ENCODE measurements around the gene REM2.

REM2 gene, protein sequence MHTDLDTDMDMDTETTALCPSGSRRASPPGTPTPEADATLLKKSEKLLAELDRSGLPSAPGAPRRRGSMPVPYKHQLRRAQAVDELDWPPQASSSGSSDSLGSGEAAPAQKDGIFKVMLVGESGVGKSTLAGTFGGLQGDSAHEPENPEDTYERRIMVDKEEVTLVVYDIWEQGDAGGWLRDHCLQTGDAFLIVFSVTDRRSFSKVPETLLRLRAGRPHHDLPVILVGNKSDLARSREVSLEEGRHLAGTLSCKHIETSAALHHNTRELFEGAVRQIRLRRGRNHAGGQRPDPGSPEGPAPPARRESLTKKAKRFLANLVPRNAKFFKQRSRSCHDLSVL
- total RNA-seq, result 0.26 to 4.7 reads per million in 2 experiments

DNA sequence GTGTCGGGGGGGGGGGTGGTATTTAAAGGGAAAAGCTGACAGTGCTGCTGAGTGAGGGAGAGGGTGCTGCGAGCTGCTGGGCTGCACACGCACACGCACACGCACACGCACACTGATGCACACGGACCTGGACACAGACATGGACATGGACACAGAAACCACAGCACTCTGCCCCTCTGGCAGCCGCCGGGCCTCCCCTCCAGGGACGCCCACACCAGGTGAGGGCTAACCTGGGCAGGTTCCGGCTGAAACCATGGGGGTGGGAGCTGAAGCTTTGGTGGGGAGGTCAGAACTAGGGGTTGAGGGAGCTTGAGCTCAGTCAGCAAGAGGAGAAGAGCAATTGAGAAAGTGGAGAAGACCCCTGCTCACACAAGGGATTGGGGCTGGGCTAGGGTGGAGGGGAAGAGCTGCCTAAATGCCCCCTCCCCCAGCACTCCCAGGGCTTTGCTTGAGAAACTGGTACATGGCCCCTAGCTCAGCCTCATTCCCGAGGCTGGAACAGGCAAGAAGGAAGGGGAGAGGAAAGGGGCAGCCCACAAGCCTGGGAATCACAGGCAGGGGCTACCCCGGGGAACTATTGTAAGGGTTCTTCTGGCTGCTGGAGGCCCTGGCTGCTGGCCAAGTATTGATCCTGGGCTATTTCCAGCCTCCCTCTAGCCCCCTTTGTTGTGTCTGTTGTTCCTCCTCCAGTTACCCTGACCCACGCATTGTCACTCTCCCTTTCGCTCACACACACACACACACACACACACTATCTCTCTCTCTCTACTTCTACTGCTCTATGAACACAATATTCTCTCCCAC lies at the start of gene REM2:
TSS of gene REM2 (plus strand) at position 50 of the 804 bp plus-strand sequence. CDS start at position 116, 66 bp downstream.
- DNase-seq (ENCODE audit: low read depth), result no peak

GRCh38 chr14:22835505-22835904 lies 47.5 kb upstream of the REM2 start:
- no peak for DNase-seq (ENCODE audit: low read depth)

- DNase-seq (ENCODE audit: low read depth), result no peak
Measured at GRCh38 chr14:22836301-22837113, 46.5 kb upstream of the REM2 start, which contains the start of gene MMP14. Gene MMP14 (plus strand): TSS chr14:22836585. CDS start chr14:22836818, 233 bp downstream.

- DNase-seq (ENCODE audit: low read depth), result no peak
Measured at GRCh38 chr14:22837114-22837749, 45.8 kb upstream of the REM2 start.

DNA sequence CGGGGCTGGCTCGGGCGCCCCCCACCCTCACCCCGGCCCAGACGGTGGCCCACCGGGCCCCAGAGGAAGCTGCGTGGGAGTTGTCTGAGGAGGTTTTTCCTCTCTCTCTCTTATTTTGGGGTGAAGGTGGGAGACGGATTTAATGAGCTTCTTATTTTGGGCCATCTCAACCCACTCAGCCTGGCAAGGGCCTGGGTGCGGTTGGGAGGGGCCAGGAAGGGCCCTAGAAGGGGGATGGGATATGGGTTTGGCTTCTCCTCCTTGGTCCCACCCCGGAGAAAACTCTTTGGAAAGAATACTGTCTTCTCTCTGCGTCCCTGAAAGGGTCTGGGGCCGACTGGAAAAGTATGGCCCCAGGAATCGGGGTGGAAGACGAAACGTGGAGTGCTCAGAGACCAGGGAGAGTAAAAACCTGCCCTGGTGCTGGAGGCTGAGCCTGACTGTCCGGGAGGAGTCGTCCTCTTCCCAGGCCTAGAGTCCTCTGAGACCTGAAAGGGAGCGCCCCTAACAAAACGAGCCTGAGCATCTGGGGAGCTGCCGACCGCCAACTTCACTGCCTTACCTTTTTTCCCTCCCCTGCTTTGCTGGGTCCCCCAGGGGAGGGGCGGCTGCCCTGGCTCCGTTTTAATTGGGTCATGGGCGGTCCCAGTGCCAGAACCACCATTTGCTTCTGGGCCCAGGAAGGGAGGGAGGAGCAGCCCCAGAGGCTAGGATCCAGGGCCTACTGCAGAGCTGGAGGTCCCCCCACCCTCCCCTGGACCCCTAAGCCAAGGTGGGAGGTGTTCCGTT lies 45.1 kb upstream of the REM2 start:
- DNase-seq (ENCODE audit: low read depth), result no peak

DNA sequence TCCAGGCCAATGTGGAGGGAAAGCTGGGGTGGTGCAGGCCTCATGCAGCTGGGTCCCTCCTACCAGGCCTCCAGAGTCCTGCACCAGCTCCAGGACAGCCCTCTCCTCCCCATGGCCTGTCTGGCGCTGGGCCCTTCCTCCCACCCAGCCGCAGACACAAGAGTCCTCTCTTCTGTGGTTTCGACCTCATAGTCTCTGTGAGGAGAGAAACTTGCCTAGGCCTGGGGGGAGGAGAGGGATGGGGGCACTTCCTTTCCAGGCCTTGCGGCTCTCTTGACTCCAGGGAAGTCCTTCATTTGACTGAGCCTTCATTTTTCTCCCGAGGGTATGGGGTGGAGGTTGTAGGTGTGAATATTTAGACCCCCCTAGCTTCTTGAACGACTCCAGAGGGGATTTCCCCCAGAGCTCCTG lies 44.4 kb upstream of the REM2 start:
- DNase-seq (ENCODE audit: low read depth), result no peak

GRCh38 chr14:22839159-22839779 lies 43.8 kb upstream of the REM2 start:
- DNase-seq (ENCODE audit: low read depth), result no peak

GRCh38 chr14:22841311-22841710 lies 41.7 kb upstream of the REM2 start:
- DNase-seq (ENCODE audit: low read depth), result no peak

DNA sequence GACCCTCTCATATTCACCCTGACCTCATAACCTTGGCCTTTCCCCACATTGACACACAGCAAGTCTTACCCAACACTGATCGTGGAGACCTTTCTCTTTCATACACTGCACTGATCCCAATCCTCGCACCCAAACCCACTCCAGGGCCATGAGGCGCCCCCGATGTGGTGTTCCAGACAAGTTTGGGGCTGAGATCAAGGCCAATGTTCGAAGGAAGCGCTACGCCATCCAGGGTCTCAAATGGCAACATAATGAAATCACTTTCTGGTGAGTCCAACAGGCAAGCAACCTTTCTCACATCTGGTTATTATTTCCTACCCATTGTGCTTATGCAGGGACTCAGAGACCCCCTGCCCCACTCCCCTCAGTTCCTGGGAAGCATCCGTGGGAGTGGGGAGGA lies 41.3 kb upstream of the REM2 start:
- DNase-seq (ENCODE audit: low read depth), result no peak

DNA sequence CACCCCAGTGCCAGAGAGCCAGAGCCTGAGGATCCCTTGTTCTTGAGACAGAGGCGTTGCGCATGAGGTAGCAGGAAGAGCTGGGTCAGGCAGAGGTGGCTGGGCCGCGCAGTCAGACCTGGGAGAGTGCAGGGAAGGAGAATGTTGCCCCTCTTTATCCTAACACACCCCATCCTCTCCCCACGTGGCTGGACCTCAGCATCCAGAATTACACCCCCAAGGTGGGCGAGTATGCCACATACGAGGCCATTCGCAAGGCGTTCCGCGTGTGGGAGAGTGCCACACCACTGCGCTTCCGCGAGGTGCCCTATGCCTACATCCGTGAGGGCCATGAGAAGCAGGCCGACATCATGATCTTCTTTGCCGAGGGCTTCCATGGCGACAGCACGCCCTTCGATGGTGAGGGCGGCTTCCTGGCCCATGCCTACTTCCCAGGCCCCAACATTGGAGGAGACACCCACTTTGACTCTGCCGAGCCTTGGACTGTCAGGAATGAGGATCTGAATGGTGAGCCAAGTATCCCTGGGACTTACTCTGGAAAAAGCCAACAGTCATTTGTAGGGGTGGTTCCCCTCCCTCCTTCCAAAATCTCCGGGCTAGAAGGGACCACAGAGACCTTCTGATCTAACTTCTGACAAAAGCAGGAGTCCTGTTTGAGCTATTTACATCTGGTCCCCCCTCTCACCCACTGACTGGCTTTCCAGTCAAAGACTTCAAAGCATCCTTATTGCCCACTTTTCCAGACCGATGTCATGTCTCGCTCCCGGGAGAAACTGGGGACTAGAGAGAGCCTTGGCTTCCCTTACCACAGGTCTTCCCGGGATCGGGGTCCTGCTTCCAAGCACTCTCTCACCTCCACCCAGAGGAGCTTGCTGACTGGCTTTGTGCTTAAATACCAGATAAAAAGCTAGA lies 40.6 kb upstream of the REM2 start:
- no peak for DNase-seq (ENCODE audit: low read depth)

DNA sequence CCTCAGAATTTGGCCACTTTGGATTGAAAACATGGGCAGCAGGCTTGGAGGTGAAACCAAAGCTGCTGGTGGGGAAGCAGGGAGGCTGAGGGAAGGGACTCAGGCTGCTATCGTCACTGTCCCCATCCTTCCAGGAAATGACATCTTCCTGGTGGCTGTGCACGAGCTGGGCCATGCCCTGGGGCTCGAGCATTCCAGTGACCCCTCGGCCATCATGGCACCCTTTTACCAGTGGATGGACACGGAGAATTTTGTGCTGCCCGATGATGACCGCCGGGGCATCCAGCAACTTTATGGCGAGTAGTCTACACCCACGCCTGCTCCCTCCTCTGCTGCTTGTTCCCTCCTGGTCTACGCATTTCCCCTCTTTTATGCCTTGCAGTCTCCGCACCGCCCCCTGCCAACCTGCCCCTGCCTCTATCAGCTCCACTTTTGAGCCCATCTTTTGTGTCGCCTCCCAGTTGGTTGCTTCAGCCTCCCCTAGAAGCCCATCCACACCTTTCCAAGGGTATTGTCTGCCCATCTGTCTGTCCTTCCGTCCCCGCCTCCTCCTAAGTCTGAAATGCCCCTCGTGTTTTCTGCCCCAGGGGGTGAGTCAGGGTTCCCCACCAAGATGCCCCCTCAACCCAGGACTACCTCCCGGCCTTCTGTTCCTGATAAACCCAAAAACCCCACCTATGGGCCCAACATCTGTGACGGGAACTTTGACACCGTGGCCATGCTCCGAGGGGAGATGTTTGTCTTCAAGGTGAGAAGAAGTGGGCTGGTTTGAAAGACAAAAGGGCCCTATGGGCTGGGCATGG lies 39.7 kb upstream of the REM2 start:
- no peak for DNase-seq (ENCODE audit: low read depth)

GRCh38 chr14:22844221-22845102 lies 38.6 kb upstream of the REM2 start:
- DNase-seq (ENCODE audit: low read depth), result no peak

DNA sequence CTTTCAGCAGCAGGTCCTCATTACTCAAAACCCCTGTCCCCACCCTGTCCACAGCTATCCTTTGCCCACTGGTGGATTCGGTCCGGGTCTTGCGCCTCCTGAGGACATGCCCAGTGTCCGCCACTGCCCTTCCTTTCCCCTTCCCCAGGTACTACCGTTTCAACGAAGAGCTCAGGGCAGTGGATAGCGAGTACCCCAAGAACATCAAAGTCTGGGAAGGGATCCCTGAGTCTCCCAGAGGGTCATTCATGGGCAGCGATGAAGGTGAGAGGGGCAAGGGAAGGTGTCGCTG lies 38.0 kb upstream of the REM2 start:
- no peak for DNase-seq (ENCODE audit: low read depth)

GRCh38 chr14:22845821-22846625 lies 37.0 kb upstream of the REM2 start:
- DNase-seq (ENCODE audit: low read depth), result no peak

DNA sequence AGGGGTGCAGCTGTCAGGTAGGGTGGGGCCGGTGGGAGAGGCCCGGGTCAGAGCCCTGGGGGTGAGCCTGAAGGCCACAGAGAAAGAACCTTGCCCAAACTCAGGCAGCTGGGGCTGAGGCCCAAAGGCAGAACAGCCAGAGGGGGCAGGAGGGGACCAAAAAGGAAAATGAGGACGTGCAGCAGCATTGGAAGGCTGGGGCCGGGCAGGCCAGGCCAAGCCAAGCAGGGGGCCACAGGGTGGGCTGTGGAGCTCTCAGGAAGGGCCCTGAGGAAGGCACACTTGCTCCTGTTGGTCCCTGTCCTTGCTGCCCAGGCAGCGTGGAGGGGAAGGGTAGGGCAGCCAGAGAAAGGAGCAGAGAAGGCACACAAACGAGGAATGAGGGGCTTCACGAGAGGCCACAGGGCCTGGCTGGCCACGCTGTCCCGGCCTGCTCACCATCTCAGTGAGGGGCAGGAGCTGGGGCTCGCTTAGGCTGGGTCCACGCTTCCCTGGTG lies 36.2 kb upstream of the REM2 start:
- no peak for DNase-seq (ENCODE audit: low read depth)

GRCh38 chr14:22847661-22848341 lies 35.2 kb upstream of the REM2 start:
- no peak for DNase-seq (ENCODE audit: low read depth)
